ENCODE measurements around the gene ZNHIT2. TPM values are rescaled to one million over a fixed set of nuclear protein-coding genes. Genes with fewer than 3 reads are reported as not detected.

ZNHIT2 gene
- total and polyA plus RNA-seq, 2 experiments from 2014 or later: 17.7 to 18.1 TPM

DNA sequence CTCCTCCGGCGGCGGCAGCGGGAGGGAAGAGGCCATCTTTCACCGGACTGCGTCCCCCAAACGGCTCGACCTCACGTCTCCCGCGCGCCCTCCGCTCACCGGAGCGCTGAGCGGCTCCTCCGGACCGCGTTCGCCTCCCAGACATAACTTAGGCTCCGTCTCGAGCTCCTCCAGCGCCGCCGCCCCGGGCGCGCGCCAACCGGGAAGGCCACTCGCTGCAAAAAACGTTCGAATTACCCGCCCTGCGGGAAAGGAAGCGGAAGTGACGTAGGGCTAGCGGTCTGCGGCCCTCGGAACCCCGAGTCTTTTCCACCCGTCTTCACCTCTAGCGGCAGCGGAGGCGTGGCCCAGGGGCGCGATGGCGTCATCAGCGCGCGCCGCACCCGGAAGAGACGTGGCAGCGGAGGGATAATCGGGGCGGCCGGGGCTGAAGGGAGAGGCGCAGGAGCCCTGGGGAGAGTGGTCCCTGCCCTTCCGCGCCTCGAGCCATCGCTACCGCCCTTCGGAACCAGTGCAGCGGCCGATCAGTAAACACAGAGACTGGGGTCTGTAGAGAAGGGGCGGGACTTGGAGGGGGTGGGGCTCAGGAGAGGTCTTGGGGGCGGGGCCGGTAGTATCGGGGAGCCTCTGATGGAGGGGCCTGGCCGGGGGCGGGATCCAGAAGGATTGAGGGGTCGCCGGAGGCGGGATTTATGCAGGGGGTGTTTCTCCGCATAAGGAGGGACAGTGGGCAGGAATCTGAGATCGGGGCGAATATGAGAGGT is 33.5 kb downstream of the ZNHIT2 start, which contains the start of the genes CDCA5 and ZFPL1:
TSS of gene CDCA5 (minus strand) at position 207 of the 764 bp plus-strand sequence. CDS start at position 145, 62 bp downstream.
TSS of gene ZFPL1 (plus strand) at position 389 of the 764 bp plus-strand sequence. CDS start 477 bp downstream, outside the sequence.
- H2AFZ ChIP-seq: peak within 1 kb of the TSS; percentile 91
- peaks cover 46% of the 10 kb centered on the region for H3K79me2 ChIP-seq (replicated peaks; ENCODE audit: insufficient read depth)
- H3K36me3 Mint-ChIP-seq (ENCODE audit: low read depth): peaks cover 38% of the 10 kb centered on the region
- H3K4me3 Mint-ChIP-seq: peak within 1 kb of the TSS; percentile 100
- peaks cover 20% of the 10 kb centered on the region for H3K4me1 Mint-ChIP-seq
- H3F3A ChIP-seq (replicated peaks; ENCODE audit: low read depth): peaks cover 23% of the 10 kb centered on the region; the same call in 1 of the 2 replicates
- TF ChIP-seq ZNF114 (CRISPR knock-in tag; IDR thresholded peaks at IDR 0.05) (no peak), POLR2AphosphoS5 (IDR thresholded peaks at IDR 0.05; ENCODE audit: low read depth) (peak; percentile 86), CREB1 (CRISPR knock-in tag; IDR thresholded peaks at IDR 0.05; ENCODE audit: low read depth) (peak; percentile 99), JUNB (IDR thresholded peaks at IDR 0.05; ENCODE audit: unreplicated experiment) (no peak)
- TF ChIP-seq, protein P1, sequence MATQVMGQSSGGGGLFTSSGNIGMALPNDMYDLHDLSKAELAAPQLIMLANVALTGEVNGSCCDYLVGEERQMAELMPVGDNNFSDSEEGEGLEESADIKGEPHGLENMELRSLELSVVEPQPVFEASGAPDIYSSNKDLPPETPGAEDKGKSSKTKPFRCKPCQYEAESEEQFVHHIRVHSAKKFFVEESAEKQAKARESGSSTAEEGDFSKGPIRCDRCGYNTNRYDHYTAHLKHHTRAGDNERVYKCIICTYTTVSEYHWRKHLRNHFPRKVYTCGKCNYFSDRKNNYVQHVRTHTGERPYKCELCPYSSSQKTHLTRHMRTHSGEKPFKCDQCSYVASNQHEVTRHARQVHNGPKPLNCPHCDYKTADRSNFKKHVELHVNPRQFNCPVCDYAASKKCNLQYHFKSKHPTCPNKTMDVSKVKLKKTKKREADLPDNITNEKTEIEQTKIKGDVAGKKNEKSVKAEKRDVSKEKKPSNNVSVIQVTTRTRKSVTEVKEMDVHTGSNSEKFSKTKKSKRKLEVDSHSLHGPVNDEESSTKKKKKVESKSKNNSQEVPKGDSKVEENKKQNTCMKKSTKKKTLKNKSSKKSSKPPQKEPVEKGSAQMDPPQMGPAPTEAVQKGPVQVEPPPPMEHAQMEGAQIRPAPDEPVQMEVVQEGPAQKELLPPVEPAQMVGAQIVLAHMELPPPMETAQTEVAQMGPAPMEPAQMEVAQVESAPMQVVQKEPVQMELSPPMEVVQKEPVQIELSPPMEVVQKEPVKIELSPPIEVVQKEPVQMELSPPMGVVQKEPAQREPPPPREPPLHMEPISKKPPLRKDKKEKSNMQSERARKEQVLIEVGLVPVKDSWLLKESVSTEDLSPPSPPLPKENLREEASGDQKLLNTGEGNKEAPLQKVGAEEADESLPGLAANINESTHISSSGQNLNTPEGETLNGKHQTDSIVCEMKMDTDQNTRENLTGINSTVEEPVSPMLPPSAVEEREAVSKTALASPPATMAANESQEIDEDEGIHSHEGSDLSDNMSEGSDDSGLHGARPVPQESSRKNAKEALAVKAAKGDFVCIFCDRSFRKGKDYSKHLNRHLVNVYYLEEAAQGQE (IDR thresholded peaks at IDR 0.05; ENCODE audit: unreplicated experiment): no peak
- TF ChIP-seq, protein P2, sequence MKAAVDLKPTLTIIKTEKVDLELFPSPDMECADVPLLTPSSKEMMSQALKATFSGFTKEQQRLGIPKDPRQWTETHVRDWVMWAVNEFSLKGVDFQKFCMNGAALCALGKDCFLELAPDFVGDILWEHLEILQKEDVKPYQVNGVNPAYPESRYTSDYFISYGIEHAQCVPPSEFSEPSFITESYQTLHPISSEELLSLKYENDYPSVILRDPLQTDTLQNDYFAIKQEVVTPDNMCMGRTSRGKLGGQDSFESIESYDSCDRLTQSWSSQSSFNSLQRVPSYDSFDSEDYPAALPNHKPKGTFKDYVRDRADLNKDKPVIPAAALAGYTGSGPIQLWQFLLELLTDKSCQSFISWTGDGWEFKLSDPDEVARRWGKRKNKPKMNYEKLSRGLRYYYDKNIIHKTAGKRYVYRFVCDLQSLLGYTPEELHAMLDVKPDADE (IDR thresholded peaks at IDR 0.05): peak; percentile 55
- TF ChIP-seq, protein P3, sequence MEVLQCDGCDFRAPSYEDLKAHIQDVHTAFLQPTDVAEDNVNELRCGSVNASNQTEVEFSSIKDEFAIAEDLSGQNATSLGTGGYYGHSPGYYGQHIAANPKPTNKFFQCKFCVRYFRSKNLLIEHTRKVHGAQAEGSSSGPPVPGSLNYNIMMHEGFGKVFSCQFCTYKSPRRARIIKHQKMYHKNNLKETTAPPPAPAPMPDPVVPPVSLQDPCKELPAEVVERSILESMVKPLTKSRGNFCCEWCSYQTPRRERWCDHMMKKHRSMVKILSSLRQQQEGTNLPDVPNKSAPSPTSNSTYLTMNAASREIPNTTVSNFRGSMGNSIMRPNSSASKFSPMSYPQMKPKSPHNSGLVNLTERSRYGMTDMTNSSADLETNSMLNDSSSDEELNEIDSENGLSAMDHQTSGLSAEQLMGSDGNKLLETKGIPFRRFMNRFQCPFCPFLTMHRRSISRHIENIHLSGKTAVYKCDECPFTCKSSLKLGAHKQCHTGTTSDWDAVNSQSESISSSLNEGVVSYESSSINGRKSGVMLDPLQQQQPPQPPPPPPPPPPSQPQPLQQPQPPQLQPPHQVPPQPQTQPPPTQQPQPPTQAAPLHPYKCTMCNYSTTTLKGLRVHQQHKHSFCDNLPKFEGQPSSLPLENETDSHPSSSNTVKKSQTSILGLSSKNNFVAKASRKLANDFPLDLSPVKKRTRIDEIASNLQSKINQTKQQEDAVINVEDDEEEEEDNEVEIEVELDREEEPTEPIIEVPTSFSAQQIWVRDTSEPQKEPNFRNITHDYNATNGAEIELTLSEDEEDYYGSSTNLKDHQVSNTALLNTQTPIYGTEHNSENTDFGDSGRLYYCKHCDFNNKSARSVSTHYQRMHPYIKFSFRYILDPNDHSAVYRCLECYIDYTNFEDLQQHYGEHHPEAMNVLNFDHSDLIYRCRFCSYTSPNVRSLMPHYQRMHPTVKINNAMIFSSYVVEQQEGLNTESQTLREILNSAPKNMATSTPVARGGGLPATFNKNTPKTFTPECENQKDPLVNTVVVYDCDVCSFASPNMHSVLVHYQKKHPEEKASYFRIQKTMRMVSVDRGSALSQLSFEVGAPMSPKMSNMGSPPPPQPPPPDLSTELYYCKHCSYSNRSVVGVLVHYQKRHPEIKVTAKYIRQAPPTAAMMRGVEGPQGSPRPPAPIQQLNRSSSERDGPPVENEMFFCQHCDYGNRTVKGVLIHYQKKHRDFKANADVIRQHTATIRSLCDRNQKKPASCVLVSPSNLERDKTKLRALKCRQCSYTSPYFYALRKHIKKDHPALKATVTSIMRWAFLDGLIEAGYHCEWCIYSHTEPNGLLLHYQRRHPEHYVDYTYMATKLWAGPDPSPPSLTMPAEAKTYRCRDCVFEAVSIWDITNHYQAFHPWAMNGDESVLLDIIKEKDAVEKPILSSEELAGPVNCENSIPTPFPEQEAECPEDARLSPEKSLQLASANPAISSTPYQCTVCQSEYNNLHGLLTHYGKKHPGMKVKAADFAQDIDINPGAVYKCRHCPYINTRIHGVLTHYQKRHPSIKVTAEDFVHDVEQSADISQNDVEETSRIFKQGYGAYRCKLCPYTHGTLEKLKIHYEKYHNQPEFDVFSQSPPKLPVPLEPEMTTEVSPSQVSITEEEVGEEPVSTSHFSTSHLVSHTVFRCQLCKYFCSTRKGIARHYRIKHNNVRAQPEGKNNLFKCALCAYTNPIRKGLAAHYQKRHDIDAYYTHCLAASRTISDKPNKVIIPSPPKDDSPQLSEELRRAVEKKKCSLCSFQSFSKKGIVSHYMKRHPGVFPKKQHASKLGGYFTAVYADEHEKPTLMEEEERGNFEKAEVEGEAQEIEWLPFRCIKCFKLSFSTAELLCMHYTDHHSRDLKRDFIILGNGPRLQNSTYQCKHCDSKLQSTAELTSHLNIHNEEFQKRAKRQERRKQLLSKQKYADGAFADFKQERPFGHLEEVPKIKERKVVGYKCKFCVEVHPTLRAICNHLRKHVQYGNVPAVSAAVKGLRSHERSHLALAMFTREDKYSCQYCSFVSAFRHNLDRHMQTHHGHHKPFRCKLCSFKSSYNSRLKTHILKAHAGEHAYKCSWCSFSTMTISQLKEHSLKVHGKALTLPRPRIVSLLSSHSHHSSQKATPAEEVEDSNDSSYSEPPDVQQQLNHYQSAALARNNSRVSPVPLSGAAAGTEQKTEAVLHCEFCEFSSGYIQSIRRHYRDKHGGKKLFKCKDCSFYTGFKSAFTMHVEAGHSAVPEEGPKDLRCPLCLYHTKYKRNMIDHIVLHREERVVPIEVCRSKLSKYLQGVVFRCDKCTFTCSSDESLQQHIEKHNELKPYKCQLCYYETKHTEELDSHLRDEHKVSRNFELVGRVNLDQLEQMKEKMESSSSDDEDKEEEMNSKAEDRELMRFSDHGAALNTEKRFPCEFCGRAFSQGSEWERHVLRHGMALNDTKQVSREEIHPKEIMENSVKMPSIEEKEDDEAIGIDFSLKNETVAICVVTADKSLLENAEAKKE (CRISPR knock-in tag; IDR thresholded peaks at IDR 0.05): no peak
- H3K27me3 ChIP-seq (ENCODE audit: insufficient read depth): no peaks in the 10 kb centered on the region
- peak within 1 kb of the TSS; percentile 93 for H3K4me3 ChIP-seq
- H3K36me3 ChIP-seq (ENCODE audit: insufficient read depth): peaks cover 9% of the 10 kb centered on the region
- H3K9me2 ChIP-seq (ENCODE audit: insufficient read depth): no peaks in the 10 kb centered on the region
- H3K4me2 ChIP-seq: peak within 1 kb of the TSS; percentile 96
- H4K20me1 ChIP-seq (replicated peaks; ENCODE audit: insufficient read depth): peaks cover 30% of the 10 kb centered on the region
- H3K27me3 Mint-ChIP-seq (ENCODE audit: insufficient read depth, low read depth, poor library complexity): peaks cover 8% of the 10 kb centered on the region
- no peaks in the 10 kb centered on the region; the same call in 2 of the 3 replicates for H3K9me3 Mint-ChIP-seq
- H3K27ac Mint-ChIP-seq: peak within 1 kb of the TSS; percentile 99
- H3K4me1 ChIP-seq (ENCODE audit: insufficient read depth): peaks cover 8% of the 10 kb centered on the region; the same call in 1 of the 2 replicates
- ATAC-seq (peak; percentile 83), DNase-seq (ENCODE audit: low spot score) (peak; percentile 97)
- H3K27ac ChIP-seq (ENCODE audit: low read depth): peak within 1 kb of the TSS; percentile 96

Measured in GM23338 (cell line).